IMR-90 (cell line): ENCODE data around the gene MRPL10. TPM values are rescaled to one million over a fixed set of nuclear protein-coding genes. Genes with fewer than 3 reads are reported as not detected.

Source experiments
- ATAC-seq: fragments of 200-7000 bp; cut with Tn5 transposase; 2 replicates; pipeline ENCODE4 v1.9.1; 2020; ENCODE audit warnings: low read depth, mild to moderate bottlenecking, moderate library complexity
- BruUV-seq: library from RNA; stranded (reverse); fragments of 400-500 nt; replicated peaks from 2 replicates; lab custom pipeline; 2021; lab: Mats Ljungman, UMichigan
- CTCF ChIA-PET: fragments of 300-600 bp; formaldehyde crosslinking; extraction: SDS; loops from one replicate; lab custom pipeline; 2021; ENCODE audit warnings: antibody characterized with exemption; lab: Yijun Ruan, JAX
- POLR2A ChIA-PET: fragments of 300-600 bp; sonication (Branson Sonifier 250); formaldehyde crosslinking; loops from one replicate; lab custom pipeline; 2022; ENCODE audit warnings: antibody characterized with exemption; ENCODE audit not compliant: unreplicated experiment; lab: Charles Lee
- DNase-seq: peaks from one replicate; pipeline ENCODE4 v3.0.0; 2013
- H2AFZ ChIP-seq: replicated peaks from 2 replicates; pipeline ENCODE3; 2013; ENCODE audit warnings: low read length, mild to moderate bottlenecking; ENCODE audit not compliant: poor library complexity
- H2AK5ac ChIP-seq: 2 replicates; pipeline ENCODE4 v1.6.1; 2013; ENCODE audit warnings: low read depth, low read length, inconsistent platforms
- H2AK9ac ChIP-seq: replicated peaks from 2 replicates; pipeline ENCODE3; 2013; ENCODE audit warnings: mild to moderate bottlenecking, low read depth, low read length, moderate library complexity; ENCODE audit not compliant: poor library complexity
- H2BK120ac ChIP-seq: 2 replicates; pipeline ENCODE4 v1.6.1; 2013; ENCODE audit warnings: low read depth, low read length, inconsistent platforms
- H2BK15ac ChIP-seq: 3 replicates; pipeline ENCODE4 v1.6.1; 2013; ENCODE audit warnings: low read depth, low read length, inconsistent platforms
- H2BK20ac ChIP-seq: 2 replicates; pipeline ENCODE4 v1.6.1; 2013; ENCODE audit warnings: low read depth, mild to moderate bottlenecking, inconsistent platforms, low read length, moderate library complexity
- H2BK5ac ChIP-seq: 2 replicates; pipeline ENCODE4 v1.6.1; 2013; ENCODE audit warnings: mild to moderate bottlenecking, low read depth, low read length, inconsistent platforms; ENCODE audit not compliant: poor library complexity, severe bottlenecking
- H3K14ac ChIP-seq: replicated peaks from 2 replicates; pipeline ENCODE4 v1.6.1; 2013; ENCODE audit warnings: low read depth, low read length, inconsistent platforms
- H3K18ac ChIP-seq: 2 replicates; pipeline ENCODE4 v1.6.1; 2013; ENCODE audit warnings: low read depth, low read length, control low read depth
- H3K23ac ChIP-seq: 2 replicates; pipeline ENCODE4 v1.6.1; 2013; ENCODE audit warnings: low read depth, low read length, inconsistent platforms
- H3K27ac ChIP-seq: 2 replicates; pipeline ENCODE4 v1.5.1; 2013; ENCODE audit warnings: mild to moderate bottlenecking, control low read depth, low read length; ENCODE audit not compliant: insufficient read depth
- H3K27me3 ChIP-seq: 2 replicates; pipeline ENCODE4 v1.6.1; 2013; ENCODE audit warnings: low read length; ENCODE audit not compliant: control insufficient read depth, insufficient read depth
- H3K36me3 ChIP-seq: 2 replicates; pipeline ENCODE4 v1.6.1; 2013; ENCODE audit warnings: low read length, mixed read lengths; ENCODE audit not compliant: control insufficient read depth, insufficient read depth
- H3K4ac ChIP-seq: 2 replicates; pipeline ENCODE4 v1.6.1; 2013; ENCODE audit warnings: low read depth, low read length, inconsistent platforms
- H3K4me1 ChIP-seq: 2 replicates; pipeline ENCODE4 v1.6.1; 2013; ENCODE audit warnings: low read length, mixed read lengths; ENCODE audit not compliant: control insufficient read depth, insufficient read depth
- H3K4me2 ChIP-seq: 2 replicates; pipeline ENCODE4 v1.6.1; 2013; ENCODE audit warnings: low read depth, mild to moderate bottlenecking, control low read depth, low read length, moderate library complexity
- H3K4me3 ChIP-seq: 2 replicates; pipeline ENCODE4 v1.5.1; 2013; ENCODE audit warnings: low read depth, mild to moderate bottlenecking, control low read depth, low read length, moderate library complexity; ENCODE audit not compliant: insufficient read depth
- H3K56ac ChIP-seq: 2 replicates; pipeline ENCODE4 v1.6.1; 2013; ENCODE audit warnings: low read length, inconsistent platforms; ENCODE audit not compliant: insufficient read depth; ENCODE audit errors: extremely low read depth
- H3K79me1 ChIP-seq, 2 experiments: 2 replicates each; pipeline ENCODE4 v1.6.1; 2013; ENCODE audit warnings: low read length in 2 of 2, inconsistent platforms in 1 of 2, low read depth in 1 of 2
- H3K9ac ChIP-seq: 2 replicates; pipeline ENCODE4 v1.6.1; 2013; ENCODE audit warnings: low read depth, low read length, control low read depth
- H3K9me1 ChIP-seq: 2 replicates; pipeline ENCODE4 v1.6.1; 2013; ENCODE audit warnings: low read length, inconsistent platforms; ENCODE audit not compliant: insufficient read depth
- H3K9me3 ChIP-seq: 2 replicates; pipeline ENCODE4 v1.6.1; 2013; ENCODE audit warnings: low read length; ENCODE audit not compliant: control insufficient read depth, insufficient read depth
- H4K20me1 ChIP-seq: 2 replicates; pipeline ENCODE4 v1.6.1; 2013; ENCODE audit warnings: low read length, inconsistent platforms; ENCODE audit not compliant: insufficient read depth
- H4K5ac ChIP-seq: 2 replicates; pipeline ENCODE4 v1.6.1; 2013; ENCODE audit warnings: mild to moderate bottlenecking, low read depth, low read length, control low read depth
- H4K8ac ChIP-seq, 2 experiments: 2 replicates each; pipeline ENCODE4 v1.6.1; 2013; ENCODE audit warnings: low read depth in 2 of 2, low read length in 2 of 2, control low read depth in 1 of 2, inconsistent platforms in 1 of 2
- H4K91ac ChIP-seq: 2 replicates; pipeline ENCODE4 v1.6.1; 2013; ENCODE audit warnings: low read depth, low read length, inconsistent platforms; ENCODE audit not compliant: insufficient read depth
- BHLHE40 ChIP-seq: fragments of 150-350 bp; IDR thresholded peaks from 2 replicates; pipeline ENCODE4 v1.6.1; 2016; ENCODE audit warnings: mild to moderate bottlenecking, low read depth, low read length
- FOS ChIP-seq: fragments of 150-350 bp; IDR thresholded peaks from 2 replicates; pipeline ENCODE4 v1.6.1; 2016; ENCODE audit warnings: low read depth, low read length
- MAFK ChIP-seq: IDR thresholded peaks from 2 replicates; pipeline ENCODE4 v1.6.1; 2012; ENCODE audit warnings: low read depth, low read length, improper control_type of control experiment
- MAZ ChIP-seq: IDR thresholded peaks from 2 replicates; pipeline ENCODE4 v1.6.1; 2012; ENCODE audit warnings: low read depth, mild to moderate bottlenecking, low read length, improper control_type of control experiment, moderate library complexity, borderline replicate concordance
- MXI1 ChIP-seq: IDR thresholded peaks from 2 replicates; pipeline ENCODE4 v1.6.1; 2012; ENCODE audit warnings: low read depth, mild to moderate bottlenecking, low read length, moderate library complexity, borderline replicate concordance
- POLR2A ChIP-seq: IDR thresholded peaks from 2 replicates; pipeline ENCODE4 v1.6.1; 2012; ENCODE audit warnings: mild to moderate bottlenecking, low read depth, low read length
- RAD21 ChIP-seq: IDR thresholded peaks from 2 replicates; pipeline ENCODE4 v1.6.1; 2012; ENCODE audit warnings: low read length, improper control_type of control experiment
- SMC3 ChIP-seq: fragments of 150-350 bp; IDR thresholded peaks from 2 replicates; pipeline ENCODE4 v1.6.1; 2016; ENCODE audit warnings: low read depth, mild to moderate bottlenecking, antibody characterized with exemption, low read length, moderate library complexity
- WGBS, 2 experiments: methylation state at CpG; one replicate each; pipeline versions ENCODE4 v1.1.5 to v1.1.7; 2013; ENCODE audit warnings: missing lambda C conversion rate in 2 of 2; ENCODE audit not compliant: insufficient read length in 1 of 2; ENCODE audit errors: extremely low coverage in 2 of 2; 5-methylcytosine and 5-hydroxymethylcytosine counted together
- dilution Hi-C: fragments of 300-500 bp; cut with HindIII; formaldehyde crosslinking; loops from one replicate; pipeline ENCODE4 v1.14.3; 2018; ENCODE audit warnings: low sequenced_read_pairs; ENCODE audit not compliant: unreplicated experiment
- in situ Hi-C: fragments of 300-500 bp; cut with MboI; formaldehyde crosslinking; loops from 3 replicates; pipeline ENCODE4 v1.14.3; 2019; ENCODE audit warnings: low sequenced_read_pairs, inconsistent platforms, mixed read lengths
- intact Hi-C: fragments of 100-400 bp; cut with micrococcal nuclease; formaldehyde crosslinking; loops from 2 replicates; pipeline ENCODE4 v1.10.0; 2022
- polyA plus RNA-seq, 3 experiments: library from polyadenylated mRNA; depleted of rRNA; stranded (reverse); fragments of >200 nt; gene quantifications; 2 replicates each; pipeline ENCODE4 v1.2.3, GENCODE V29; 2012; ENCODE audit warnings: low replicate concordance in 1 of 3
- total RNA-seq: library from RNA; depleted of rRNA; stranded (reverse); fragments of >200 nt; gene quantifications from 2 replicates; pipeline ENCODE4 v1.2.3, GENCODE V29; 2012
- TF ChIP-seq, protein P1 (sequence below): fragments of 150-350 bp; IDR thresholded peaks from 2 replicates; pipeline ENCODE4 v1.6.1; 2016; ENCODE audit warnings: low read depth, mild to moderate bottlenecking, low read length, moderate library complexity, borderline replicate concordance
- TF ChIP-seq, protein P2 (sequence below): conservative IDR thresholded peaks from 2 replicates; pipeline ENCODE4 v1.5.1; 2012; ENCODE audit warnings: mild to moderate bottlenecking, low read depth, low read length, improper control_type of control experiment
- TF ChIP-seq, protein P3 (sequence below): fragments of 150-350 bp; IDR thresholded peaks from 2 replicates; pipeline ENCODE4 v1.6.1; 2017; ENCODE audit warnings: mild to moderate bottlenecking, antibody characterized with exemption, low read length, low read depth

Gene MRPL10
- total and polyA plus RNA-seq, 2 of the 4 experiments (the other 2 are of a cell fraction) = 32.3 to 61.8 TPM

DNA sequence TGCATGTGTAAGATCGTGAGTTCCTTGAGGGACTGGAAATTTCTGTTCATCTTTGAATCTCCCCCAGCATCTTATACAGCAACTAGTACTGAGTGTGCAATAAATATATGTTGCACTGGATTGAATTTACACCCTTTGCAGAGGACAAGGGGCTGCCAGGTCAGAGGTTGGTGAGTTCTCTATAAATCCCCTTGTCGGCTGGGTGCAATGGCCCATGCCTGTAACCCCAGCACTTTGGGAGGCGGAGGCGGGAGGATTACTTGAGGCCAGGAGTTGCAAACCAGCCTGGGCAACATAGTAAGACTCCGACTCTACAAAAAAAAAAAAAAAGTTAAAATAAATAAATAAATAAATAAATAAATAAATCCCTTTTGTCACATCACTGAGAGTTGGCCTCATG lies 29.0 kb upstream of the MRPL10 start:
- no peak overlapping the region for H4K5ac ChIP-seq
- intact Hi-C loops (no loop called here), in situ Hi-C loops (no loop called here), dilution Hi-C loops (no loop called here)
- H3K79me1 ChIP-seq = no peaks in the 10 kb centered on the region
- H3K9ac ChIP-seq = no peak overlapping the region
- H3K14ac ChIP-seq = no peak overlapping the region
- H4K91ac ChIP-seq = 0 out of 2 replicates have a peak overlapping the region, but pooled peaks have one; percentile 32
- H3K4me2 ChIP-seq = no peak overlapping the region
- H3K56ac ChIP-seq = no peak overlapping the region
- no peaks in the 10 kb centered on the region for H3K36me3 ChIP-seq
- no peak overlapping the region for H2BK15ac ChIP-seq
- no peak overlapping the region for H3K4ac ChIP-seq
- no peak overlapping the region for H3K27ac ChIP-seq
- no peak overlapping the region for H4K8ac ChIP-seq
- no peak overlapping the region for H2BK5ac ChIP-seq
- peaks cover 3% of the 10 kb centered on the region; the same call in 1 of the 2 replicates for H3K9me3 ChIP-seq
- H2BK20ac ChIP-seq = no peak overlapping the region
- no peak overlapping the region for H2AFZ ChIP-seq
- H2AK9ac ChIP-seq = no peak overlapping the region
- ChIA-PET CTCF (no interaction called here), POLR2A (no interaction called here)
- peaks cover 8% of the 10 kb centered on the region for H3K4me1 ChIP-seq
- no peak overlapping the region for H3K4me3 ChIP-seq
- H3K23ac ChIP-seq = no peak overlapping the region
- peaks cover 5% of the 10 kb centered on the region for H3K9me1 ChIP-seq
- H2AK5ac ChIP-seq = no peak overlapping the region
- no peaks in the 10 kb centered on the region for H4K20me1 ChIP-seq
- TF ChIP-seq, protein P1, sequence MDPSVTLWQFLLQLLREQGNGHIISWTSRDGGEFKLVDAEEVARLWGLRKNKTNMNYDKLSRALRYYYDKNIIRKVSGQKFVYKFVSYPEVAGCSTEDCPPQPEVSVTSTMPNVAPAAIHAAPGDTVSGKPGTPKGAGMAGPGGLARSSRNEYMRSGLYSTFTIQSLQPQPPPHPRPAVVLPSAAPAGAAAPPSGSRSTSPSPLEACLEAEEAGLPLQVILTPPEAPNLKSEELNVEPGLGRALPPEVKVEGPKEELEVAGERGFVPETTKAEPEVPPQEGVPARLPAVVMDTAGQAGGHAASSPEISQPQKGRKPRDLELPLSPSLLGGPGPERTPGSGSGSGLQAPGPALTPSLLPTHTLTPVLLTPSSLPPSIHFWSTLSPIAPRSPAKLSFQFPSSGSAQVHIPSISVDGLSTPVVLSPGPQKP = no peak
- TF ChIP-seq SMC3 (no peak), BHLHE40 (no peak), MAFK (no peak), FOS (no peak), MXI1 (no peak), MAZ (no peak), RAD21 (no peak), POLR2A (no peak)
- TF ChIP-seq, protein P2, sequence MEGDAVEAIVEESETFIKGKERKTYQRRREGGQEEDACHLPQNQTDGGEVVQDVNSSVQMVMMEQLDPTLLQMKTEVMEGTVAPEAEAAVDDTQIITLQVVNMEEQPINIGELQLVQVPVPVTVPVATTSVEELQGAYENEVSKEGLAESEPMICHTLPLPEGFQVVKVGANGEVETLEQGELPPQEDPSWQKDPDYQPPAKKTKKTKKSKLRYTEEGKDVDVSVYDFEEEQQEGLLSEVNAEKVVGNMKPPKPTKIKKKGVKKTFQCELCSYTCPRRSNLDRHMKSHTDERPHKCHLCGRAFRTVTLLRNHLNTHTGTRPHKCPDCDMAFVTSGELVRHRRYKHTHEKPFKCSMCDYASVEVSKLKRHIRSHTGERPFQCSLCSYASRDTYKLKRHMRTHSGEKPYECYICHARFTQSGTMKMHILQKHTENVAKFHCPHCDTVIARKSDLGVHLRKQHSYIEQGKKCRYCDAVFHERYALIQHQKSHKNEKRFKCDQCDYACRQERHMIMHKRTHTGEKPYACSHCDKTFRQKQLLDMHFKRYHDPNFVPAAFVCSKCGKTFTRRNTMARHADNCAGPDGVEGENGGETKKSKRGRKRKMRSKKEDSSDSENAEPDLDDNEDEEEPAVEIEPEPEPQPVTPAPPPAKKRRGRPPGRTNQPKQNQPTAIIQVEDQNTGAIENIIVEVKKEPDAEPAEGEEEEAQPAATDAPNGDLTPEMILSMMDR = no peak
- TF ChIP-seq, protein P3, sequence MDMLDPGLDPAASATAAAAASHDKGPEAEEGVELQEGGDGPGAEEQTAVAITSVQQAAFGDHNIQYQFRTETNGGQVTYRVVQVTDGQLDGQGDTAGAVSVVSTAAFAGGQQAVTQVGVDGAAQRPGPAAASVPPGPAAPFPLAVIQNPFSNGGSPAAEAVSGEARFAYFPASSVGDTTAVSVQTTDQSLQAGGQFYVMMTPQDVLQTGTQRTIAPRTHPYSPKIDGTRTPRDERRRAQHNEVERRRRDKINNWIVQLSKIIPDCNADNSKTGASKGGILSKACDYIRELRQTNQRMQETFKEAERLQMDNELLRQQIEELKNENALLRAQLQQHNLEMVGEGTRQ = no peak
- DNase-seq (no peak), ATAC-seq (no peak)
- WGBS, 2 experiments = 100% methylated on average over 1 of the region's 5 CpGs; no CpG with 5 or more reads in 1 of the 2 experiments
- no peak overlapping the region for H3K18ac ChIP-seq
- no peak overlapping the region for H2BK120ac ChIP-seq
- peaks cover 20% of the 10 kb centered on the region for H3K27me3 ChIP-seq
- BruUV-seq = no TSS peak
